HG02623 (cell line): ENCODE results near the gene GMDS.
"Not testable (repeated sequence)": the region's sequence is repeated elsewhere in the genome, so short reads cannot be mapped to it uniquely, and the experiment has no call there.

Source experiments
- ATAC-seq: cut with Tn5 transposase; IDR thresholded peaks from one replicate; pipeline ENCODE4 v1.9.1; 2021; ENCODE audit warnings: moderate library complexity; ENCODE audit not compliant: unreplicated experiment

GMDS gene

GRCh38 chr6:1761477-1761877, 483.9 kb downstream of the GMDS start:
- ATAC-seq = no peak

- ATAC-seq = no peak
These were observed 484.5 kb downstream of the GMDS start for GRCh38 chr6:1760876-1761275.

GRCh38 chr6:1759870-1760269, 485.5 kb downstream of the GMDS start:
- ATAC-seq = no peak

DNA sequence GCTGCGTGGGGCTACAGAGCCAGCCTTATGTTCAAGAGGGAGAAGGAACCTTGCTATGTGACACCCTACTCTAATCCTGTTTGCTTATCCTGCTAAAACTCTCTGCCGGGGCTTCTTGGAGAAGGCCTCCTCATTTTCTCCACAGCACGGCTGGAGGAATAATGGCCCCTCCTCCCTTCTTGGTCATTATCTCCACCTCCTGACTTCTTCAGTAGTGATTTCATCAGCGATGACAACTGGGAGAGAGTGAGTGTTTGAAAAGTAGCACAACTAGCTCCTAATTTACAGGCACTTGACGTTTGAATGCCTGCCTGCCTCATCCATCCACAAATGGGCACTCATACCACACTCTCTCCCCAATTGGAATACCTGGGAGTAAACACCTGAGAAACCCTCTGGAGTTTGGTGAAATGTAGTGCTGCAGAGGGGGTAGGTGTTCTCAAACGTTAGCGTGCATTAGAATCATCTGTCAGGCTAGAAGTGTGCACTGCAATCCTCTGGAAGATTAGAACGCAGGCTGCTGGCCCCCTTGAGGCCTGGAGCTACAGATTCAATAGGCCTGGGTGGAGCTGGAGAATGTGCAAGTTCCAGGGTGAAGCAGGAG, 487.2 kb downstream of the GMDS start:
- ATAC-seq = no peak

- ATAC-seq = no peak
These were observed 488.3 kb downstream of the GMDS start for GRCh38 chr6:1757131-1757530.

DNA sequence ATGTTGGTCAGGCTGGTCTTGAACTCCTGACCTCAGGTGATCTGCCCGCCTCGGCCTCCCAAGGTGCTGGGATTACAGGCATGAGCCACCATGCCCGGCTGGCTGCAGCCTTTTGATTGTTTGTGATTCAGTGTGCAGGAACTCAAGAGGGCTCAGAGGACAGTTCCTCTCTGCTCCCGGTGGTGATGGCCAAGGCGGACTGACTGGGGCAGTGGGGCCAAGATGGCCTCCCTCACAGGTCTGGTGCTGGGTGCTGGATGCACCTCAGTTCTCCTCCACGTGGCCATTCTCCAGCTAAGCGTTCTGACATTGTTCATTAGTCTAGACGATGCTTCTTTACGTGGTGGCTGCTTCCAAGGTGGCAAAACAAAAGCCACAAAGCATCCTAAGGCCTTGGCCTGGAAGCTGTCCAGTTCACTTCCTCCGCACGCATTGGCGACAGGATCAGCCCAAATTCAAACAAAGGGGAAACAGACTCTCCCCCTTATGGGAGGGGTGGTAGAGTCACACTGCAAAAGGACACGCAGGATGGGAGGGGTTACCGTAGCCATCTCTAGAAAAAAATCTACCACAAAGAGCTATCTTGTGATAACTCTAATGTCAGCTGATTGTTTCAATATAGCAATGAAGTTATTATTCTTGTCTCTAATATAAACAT, 488.8 kb downstream of the GMDS start:
- ATAC-seq = no peak

DNA sequence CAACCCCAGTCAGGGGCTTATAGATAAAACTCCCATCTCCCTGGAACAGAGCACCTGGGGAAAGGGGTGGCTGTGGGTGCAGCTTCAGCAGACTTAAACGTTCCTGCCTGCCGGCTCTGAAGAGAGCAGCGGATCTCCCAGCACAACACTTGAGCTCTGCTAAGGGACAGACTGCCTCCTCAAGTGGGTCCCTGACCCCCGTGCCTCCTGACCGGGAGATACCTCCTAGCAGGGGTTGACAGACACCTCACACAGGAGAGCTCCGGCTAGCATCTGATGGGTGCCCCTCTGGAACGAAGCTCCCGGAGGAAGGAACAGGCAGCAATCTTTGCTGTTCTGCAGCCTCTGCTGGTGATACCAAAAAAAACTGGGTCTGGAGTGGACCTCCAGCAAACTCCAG, 494.3 kb downstream of the GMDS start:
- not testable (repeated sequence) for ATAC-seq

DNA sequence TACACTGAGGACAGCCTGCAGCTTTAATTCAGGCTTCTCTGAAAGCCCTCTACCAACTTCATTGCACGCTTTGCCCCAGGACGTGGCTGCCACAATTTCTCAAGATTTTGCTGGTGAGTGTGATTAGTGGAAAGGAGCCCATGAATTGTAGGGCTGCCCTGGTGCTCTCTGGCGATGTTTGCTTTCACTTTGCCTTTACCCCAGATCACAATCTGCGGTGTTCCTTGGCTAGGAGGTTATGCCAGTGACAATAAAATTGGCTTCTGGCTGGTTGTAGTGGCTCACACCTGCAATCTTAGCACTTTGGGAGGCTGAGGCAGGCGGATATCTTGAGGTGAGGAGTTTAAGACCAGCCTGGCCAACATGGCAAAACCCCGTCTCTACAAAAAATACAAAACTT, 496.4 kb downstream of the GMDS start:
- no peak for ATAC-seq

DNA sequence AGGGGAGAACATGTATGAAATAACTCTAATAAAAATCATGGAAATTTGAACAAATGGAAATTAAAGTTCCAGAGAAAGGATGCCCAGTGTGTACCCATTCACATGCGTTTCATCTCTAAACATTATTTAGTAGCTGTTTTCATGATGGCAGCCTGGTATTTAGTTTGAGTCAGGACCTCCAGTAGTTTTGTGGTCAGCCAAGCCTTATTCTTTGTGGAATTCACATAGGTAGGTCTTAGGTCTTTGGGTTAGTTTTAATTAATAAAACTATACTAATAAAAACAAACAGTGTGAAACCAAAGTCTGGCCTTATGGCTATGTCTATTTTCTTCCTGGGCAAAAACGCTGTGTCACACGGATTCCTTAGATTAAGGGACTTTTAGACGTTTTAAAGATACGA, 497.9 kb downstream of the GMDS start:
- no peak for ATAC-seq

- ATAC-seq = no peak
These were observed 498.4 kb downstream of the GMDS start for GRCh38 chr6:1747003-1747402.

- ATAC-seq = no peak
These were observed 499.6 kb downstream of the GMDS start for GRCh38 chr6:1745814-1746213.

- no peak for ATAC-seq
These were observed 500.9 kb downstream of the GMDS start for GRCh38 chr6:1744543-1744942.

DNA sequence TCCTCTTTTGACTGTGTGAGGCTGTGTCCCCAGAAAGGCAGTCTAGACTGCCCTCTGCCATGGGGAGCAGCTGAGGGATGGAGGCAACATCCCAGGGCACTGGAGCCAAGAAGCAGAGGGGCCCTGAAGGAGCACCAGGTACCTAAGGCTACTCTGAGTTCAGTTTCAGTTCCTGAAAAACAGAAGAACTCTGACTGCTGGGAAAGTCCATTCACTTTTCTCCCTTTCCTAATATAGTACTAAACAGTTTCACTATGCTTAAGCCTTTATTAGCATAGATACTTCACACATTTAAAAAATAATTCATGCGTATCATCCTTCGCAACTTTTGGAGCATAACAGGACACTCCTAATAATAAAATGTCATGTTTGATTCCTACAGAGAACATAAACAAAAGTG, 505.7 kb downstream of the GMDS start:
- ATAC-seq = peak; percentile 75

GRCh38 chr6:1739220-1739619, 506.2 kb downstream of the GMDS start:
- ATAC-seq = peak; percentile 37

DNA sequence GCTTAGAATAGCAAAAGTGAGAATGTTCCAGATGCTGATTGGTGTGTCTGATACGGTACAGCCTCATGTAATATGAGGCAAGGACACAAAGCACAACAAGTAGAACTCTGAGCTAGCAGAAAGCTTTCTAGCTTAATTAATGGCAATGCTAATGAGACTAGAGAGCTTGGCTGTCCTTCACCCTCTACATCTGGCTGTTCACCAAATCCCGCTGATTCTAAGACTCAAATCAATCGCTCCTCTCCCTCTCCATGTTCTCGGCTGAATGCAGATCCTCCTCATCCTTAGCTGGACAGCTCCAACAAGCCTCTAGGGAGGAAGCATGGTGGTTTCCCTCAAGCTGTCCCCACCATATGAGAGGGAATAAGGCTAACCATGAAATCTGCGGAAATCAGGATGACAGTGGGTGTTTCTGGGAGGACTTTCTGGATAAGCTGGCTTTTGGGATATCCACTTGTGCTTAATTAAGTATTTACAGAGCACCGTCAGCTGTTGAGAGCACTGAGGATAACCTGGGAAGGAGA, 506.8 kb downstream of the GMDS start:
- ATAC-seq = no peak

DNA sequence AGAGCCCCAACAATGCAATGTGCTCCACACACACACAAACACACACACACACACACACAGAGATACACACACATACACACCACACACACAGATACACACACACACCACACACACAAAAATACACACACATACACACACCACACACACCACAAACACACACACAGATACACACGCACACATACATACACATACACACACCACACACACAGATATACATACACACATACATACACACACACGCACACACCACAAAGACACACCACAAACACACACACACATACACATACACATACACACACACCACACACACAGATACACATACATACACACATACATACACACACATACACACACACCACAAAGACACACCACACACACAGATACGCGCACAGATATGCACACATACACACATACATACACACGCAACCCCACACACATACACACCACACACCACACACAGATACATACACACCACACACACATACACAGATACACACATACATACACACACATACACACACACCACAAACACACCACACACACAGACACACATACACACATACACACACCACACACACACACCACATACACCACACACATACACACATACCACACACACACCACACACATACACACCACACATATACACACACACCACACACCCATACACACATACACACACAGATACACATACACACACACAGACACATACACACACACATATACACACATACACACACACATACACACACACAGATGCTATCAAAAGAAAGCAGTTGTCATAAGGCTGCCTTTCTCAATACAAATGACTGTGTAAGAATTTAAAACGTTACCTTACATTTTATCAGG, 507.7 kb downstream of the GMDS start:
- ATAC-seq = no peak

DNA sequence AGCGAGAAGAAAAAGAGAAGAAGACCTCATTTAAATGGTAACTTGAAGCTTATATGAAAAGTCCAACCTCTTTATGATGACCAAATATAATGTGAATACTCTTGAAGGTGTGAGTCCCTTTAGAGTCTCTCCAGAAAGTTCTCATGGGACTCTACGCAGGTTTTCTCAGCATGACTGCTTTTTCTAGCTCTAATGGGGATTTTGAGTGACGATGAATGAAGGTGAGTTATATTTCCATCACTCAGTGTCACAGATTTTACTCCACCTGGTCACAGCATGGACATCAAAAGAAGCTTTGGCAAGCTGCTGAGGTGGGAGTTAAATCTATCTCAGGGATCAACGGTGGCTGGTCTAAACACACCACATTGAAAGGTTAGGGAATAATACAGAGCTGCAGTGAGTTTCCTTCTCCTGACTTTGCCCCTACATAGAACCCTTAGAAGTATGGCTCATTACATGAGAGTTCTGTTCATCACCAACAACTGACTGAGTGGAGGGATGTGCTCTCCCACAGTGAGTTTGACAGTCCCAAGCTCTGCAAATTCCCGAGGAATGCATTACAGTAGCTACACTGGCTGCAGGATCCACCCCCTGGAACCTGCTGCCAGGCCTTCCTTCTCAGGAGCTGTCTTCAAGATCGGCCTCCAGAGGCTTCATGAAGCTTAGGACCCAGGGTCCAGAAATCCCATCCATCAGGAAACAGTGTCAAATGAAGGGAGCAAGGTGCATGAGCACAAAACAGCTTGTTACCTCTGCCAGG, 508.9 kb downstream of the GMDS start:
- no peak for ATAC-seq

- no peak for ATAC-seq
These were observed 510.1 kb downstream of the GMDS start for GRCh38 chr6:1735239-1735803.

- no peak for ATAC-seq
These were observed 514.5 kb downstream of the GMDS start for GRCh38 chr6:1730882-1731281.

DNA sequence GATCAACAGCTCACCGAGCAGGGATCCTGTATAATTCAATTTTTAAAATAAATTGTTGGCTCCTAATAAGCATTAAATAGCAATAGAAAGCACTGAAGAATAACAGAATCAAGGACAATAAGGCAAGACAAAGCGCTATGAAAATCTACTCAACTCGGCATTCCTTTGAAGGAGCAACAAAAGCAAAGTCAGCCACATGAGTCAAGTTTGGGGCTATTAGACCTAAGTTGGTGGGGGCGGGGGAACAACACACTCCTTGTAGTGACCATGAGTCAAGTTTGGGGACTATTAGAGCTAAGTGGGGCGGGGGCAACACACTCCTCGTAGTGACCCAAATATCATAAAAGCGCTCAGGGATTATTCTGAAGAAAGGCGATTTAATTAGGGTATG, 515.7 kb downstream of the GMDS start:
- no peak for ATAC-seq
